Gastrocnemius medialis (tissue), 4 donors: Measurements from ENCODE around the gene CDKN2AIP. TPM values are rescaled to one million over a fixed set of nuclear protein-coding genes. Genes with fewer than 3 reads are reported as not detected.
A peak's percentile ranks its signal among the peaks of the same experiment; 100 is the strongest.

Source experiments
- ATAC-seq, 2 donors: fragments of 150-250 bp; one replicate each; pipeline ENCODE4 v1.9.1; 2016
- DNase-seq, 2 donors: peaks; one replicate each; pipeline ENCODE4 v3.0.0-alpha.2; 2019
- H3K27ac ChIP-seq, 4 donors: fragments of 200-600 bp; sonication (generic); 1 replicate in 1 of 4; 2 replicates in 3 of 4; pipeline ENCODE4 v1.5.1; 2016 to 2018; ENCODE audit warnings: mild to moderate bottlenecking in 2 of 4, moderate library complexity in 1 of 4
- H3K27me3 ChIP-seq, 3 donors: fragments of 200-600 bp; sonication (generic) in 2 of 3; 1 replicate in 1 of 3; 2 replicates in 2 of 3; pipeline versions ENCODE4 v1.5.1 to v1.6.0; 2016 to 2019; ENCODE audit warnings: mild to moderate bottlenecking in 1 of 3, moderate library complexity in 1 of 3
- H3K36me3 ChIP-seq, 2 donors: fragments of 200-600 bp; sonication (generic) in 1 of 2; one replicate each; pipeline ENCODE4 v1.5.1; 2017 to 2018
- H3K4me1 ChIP-seq, 2 donors: fragments of 200-600 bp; sonication (generic) in 1 of 2; one replicate each; pipeline ENCODE4 v1.5.1; 2016 to 2017; ENCODE audit warnings: mild to moderate bottlenecking in 2 of 2
- H3K4me3 ChIP-seq, 4 donors: fragments of 200-600 bp; sonication (generic) in 3 of 4; 1 replicate in 1 of 4; 2 replicates in 3 of 4; pipeline ENCODE4 v1.5.1; 2016 to 2019; ENCODE audit warnings: mild to moderate bottlenecking in 2 of 4
- H3K9me3 ChIP-seq, 3 donors: fragments of 200-600 bp; sonication (generic) in 2 of 3; 1 replicate in 1 of 3; 2 replicates in 2 of 3; pipeline ENCODE4 v1.5.1; 2016 to 2019
- POLR2A ChIP-seq, 2 donors: fragments of 450-650 bp; IDR thresholded peaks; one replicate each; pipeline ENCODE4 v1.6.1; 2017; ENCODE audit warnings: antibody characterized with exemption in 2 of 2, mild to moderate bottlenecking in 2 of 2, moderate library complexity in 2 of 2
- in situ Hi-C, 4 donors: fragments of 200-750 bp; cut with MboI; loops; one replicate each; pipeline versions ENCODE4 v1.15.0 to v1.8.0; 2017; ENCODE audit warnings: low sequenced_read_pairs in 4 of 4
- intact Hi-C: fragments of 100-400 bp; cut with DNase I; formaldehyde crosslinking; loops from one replicate; pipeline ENCODE4 v1.15.1; 2023; ENCODE audit warnings: low total_unique reads
- total RNA-seq, 4 donors: library from RNA; depleted of rRNA; stranded (reverse); fragments of >200 nt; gene quantifications; one replicate each; pipeline versions ENCODE4 v1.1.0 to v1.2.3, GENCODE V29; 2016
- TF ChIP-seq, protein P1 (sequence below), 5 experiments: fragments of 450-650 bp in 3 of 5; fragments of 200-600 bp in 2 of 5; sonication (generic) in 2 of 5; IDR thresholded peaks in 4 of 5; conservative IDR thresholded peaks in 1 of 5; 1 replicate in 4 of 5; 2 replicates in 1 of 5; pipeline ENCODE4 v1.5.1; 2016 to 2019; ENCODE audit warnings: antibody characterized with exemption in 5 of 5, mild to moderate bottlenecking in 3 of 5, moderate library complexity in 3 of 5

Gene CDKN2AIP
- total RNA-seq, 4 donors from 2014 or later = 9.2 to 17.3 (median 12.2) TPM

DNA sequence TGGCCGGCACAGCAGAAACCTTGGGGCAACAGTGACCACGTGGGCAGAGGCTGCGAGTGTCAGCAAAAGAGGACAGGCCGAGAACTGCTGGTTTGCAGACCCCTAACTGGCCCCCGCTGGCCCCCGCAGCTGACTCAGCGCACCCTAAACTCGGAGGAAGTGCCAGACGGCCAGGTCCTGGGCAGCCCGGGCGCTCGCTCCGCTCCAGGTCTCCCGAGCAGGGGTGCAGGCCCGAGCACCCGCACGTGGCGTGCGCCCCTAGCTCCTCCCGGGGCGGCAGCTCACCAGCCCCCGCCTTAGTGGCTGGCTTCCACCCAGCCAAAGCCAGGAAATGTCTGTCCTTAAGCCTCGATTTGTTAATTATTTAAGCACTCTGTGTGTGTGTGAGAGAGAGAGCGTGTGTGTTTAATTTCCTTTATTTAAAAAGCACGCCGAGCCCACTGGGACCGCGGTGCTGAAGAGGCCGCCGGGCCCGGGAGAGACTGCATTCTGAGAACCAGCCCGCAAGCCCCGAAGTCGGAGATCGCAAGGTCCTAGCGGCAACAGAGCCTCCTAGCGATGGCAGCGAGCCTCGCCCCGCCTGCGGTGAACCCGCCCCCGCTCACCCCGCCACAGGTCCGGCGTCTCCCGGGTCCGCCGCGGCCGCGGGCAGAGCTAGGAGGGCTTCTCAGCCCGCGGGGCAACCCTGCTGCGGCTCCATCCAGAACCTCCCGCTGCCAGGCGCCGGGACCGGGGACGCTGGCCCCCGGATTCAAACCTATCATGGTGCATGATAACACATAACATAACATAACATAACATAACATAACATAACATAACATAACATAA, 45.9 kb upstream of the CDKN2AIP start:
- Histone ChIP-seq H3K27me3 (no peaks in the 10 kb centered on the region), H3K4me1 (peaks cover 0 to 10% of the 10 kb centered on the region in 2 donors), H3K36me3 (no peaks in the 10 kb centered on the region), H3K9me3 (no peaks in the 10 kb centered on the region), H3K27ac (peak overlapping the region in 2 of 4 donors; percentile 19 to 25), H3K4me3 (peak overlapping the region; percentile 57 to 76 (median 62))
- ATAC-seq (peak; percentile 62 to 86), DNase-seq (peak; percentile 36 to 45)
- intact Hi-C loops (no loop called here), in situ Hi-C loops (no loop called here)
- TF ChIP-seq, protein P1, sequence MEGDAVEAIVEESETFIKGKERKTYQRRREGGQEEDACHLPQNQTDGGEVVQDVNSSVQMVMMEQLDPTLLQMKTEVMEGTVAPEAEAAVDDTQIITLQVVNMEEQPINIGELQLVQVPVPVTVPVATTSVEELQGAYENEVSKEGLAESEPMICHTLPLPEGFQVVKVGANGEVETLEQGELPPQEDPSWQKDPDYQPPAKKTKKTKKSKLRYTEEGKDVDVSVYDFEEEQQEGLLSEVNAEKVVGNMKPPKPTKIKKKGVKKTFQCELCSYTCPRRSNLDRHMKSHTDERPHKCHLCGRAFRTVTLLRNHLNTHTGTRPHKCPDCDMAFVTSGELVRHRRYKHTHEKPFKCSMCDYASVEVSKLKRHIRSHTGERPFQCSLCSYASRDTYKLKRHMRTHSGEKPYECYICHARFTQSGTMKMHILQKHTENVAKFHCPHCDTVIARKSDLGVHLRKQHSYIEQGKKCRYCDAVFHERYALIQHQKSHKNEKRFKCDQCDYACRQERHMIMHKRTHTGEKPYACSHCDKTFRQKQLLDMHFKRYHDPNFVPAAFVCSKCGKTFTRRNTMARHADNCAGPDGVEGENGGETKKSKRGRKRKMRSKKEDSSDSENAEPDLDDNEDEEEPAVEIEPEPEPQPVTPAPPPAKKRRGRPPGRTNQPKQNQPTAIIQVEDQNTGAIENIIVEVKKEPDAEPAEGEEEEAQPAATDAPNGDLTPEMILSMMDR (IDR thresholded peaks at IDR 0.05 in 4 of 5, conservative IDR thresholded peaks at IDR 0.05 in 1 of 5) = peak in 3 of 5 experiments; percentile 25 to 45 (median 28)
- TF ChIP-seq POLR2A (IDR thresholded peaks at IDR 0.05) = no peak

DNA sequence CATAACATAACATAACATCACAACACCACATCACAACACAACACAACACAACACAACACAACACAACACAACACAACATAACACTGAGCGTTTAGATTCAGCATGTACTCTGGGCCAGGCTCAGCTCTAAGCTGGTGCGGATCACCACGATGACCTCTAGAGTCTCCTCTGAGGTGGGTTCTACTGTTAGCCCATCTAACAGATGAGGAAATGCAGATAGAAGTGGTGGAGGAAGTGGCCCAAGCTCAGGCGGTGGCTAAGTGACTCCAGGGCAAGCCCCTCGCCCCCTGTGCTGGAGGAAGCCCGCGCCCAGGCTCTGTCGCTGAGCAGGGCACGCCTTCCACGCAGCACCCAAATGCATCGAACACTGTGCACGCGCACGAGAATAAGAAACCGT, 45.3 kb upstream of the CDKN2AIP start:
- ATAC-seq (no peak), DNase-seq (no peak)
- in situ Hi-C loops (no loop called here), intact Hi-C loops (no loop called here)
- Histone ChIP-seq H3K4me3 (peak overlapping the region in 2 of 4 donors; percentile 67 to 76), H3K36me3 (no peaks in the 10 kb centered on the region), H3K27ac (no peak overlapping the region), H3K4me1 (peaks cover 0 to 10% of the 10 kb centered on the region in 2 donors), H3K27me3 (no peaks in the 10 kb centered on the region), H3K9me3 (no peaks in the 10 kb centered on the region)
- TF ChIP-seq POLR2A (IDR thresholded peaks at IDR 0.05) = no peak
- TF ChIP-seq, protein P1 (IDR thresholded peaks at IDR 0.05 in 4 of 5, conservative IDR thresholded peaks at IDR 0.05 in 1 of 5) = no peak

DNA sequence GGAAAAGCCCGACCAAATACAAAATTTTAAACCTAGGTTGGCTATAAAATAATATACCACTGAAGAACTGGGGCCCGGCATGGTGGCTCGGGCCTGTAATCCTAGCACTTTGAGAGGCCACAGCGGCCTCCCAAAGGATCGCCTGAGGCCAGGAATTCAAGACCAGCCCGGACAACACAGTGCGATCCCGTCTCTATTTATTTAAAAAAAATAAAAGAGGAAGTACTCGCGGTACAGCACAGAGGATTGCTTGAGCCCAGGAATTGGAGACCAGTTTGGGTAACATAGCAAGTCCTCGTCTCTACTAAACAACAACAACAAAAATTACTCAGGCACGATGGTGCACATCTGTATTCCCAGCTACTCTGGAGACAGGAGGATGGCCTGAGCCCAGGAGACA, 44.8 kb upstream of the CDKN2AIP start:
- Histone ChIP-seq H3K4me1 (peaks cover 0 to 10% of the 10 kb centered on the region in 2 donors), H3K36me3 (no peaks in the 10 kb centered on the region), H3K27ac (no peak overlapping the region), H3K27me3 (no peaks in the 10 kb centered on the region), H3K9me3 (no peaks in the 10 kb centered on the region), H3K4me3 (no peak overlapping the region)
- DNase-seq (no peak), ATAC-seq (no peak)
- no peak for TF ChIP-seq POLR2A (IDR thresholded peaks at IDR 0.05)
- TF ChIP-seq, protein P1 (IDR thresholded peaks at IDR 0.05 in 4 of 5, conservative IDR thresholded peaks at IDR 0.05 in 1 of 5) = no peak
- intact Hi-C loops (no loop called here), in situ Hi-C loops (loop anchor here in 1 of 4 donors (25.0 kb wide), 3 partner anchors 87 to 462 kb away; partner anchors contain the start of genes CLDN22 and CLDN24)

GRCh38 chr4:183400035-183400434, 44.4 kb upstream of the CDKN2AIP start:
- Histone ChIP-seq H3K27me3 (no peaks in the 10 kb centered on the region), H3K27ac (no peak overlapping the region), H3K9me3 (no peaks in the 10 kb centered on the region), H3K4me3 (no peak overlapping the region), H3K4me1 (peaks cover 0 to 10% of the 10 kb centered on the region in 2 donors), H3K36me3 (no peaks in the 10 kb centered on the region)
- ATAC-seq (no peak), DNase-seq (no peak)
- in situ Hi-C loops = loop anchor here in 1 of 4 donors (25.0 kb wide), 3 partner anchors 88 to 463 kb away; partner anchors contain the start of genes CLDN22 and CLDN24
- intact Hi-C loops = no loop called here
- TF ChIP-seq POLR2A (IDR thresholded peaks at IDR 0.05) = no peak
- TF ChIP-seq, protein P1 (IDR thresholded peaks at IDR 0.05 in 4 of 5, conservative IDR thresholded peaks at IDR 0.05 in 1 of 5) = no peak
